Vagina (tissue), 2 donors: ENCODE measurements around the gene SPINK14.

Experiments used
- CTCF ChIP-seq, 3 experiments: fragments of 450-650 bp in 2 of 3; fragments of 200-600 bp in 1 of 3; sonication (generic) in 1 of 3; IDR thresholded peaks; one replicate each; pipeline ENCODE4 v1.5.1; 2017 to 2019; ENCODE audit warnings: antibody characterized with exemption in 3 of 3, mild to moderate bottlenecking in 2 of 3, moderate library complexity in 2 of 3
- POLR2A ChIP-seq, 2 donors: fragments of 450-650 bp; IDR thresholded peaks; one replicate each; pipeline ENCODE4 v1.6.1; 2017; ENCODE audit warnings: antibody characterized with exemption in 2 of 2, mild to moderate bottlenecking in 2 of 2, moderate library complexity in 2 of 2

DNA sequence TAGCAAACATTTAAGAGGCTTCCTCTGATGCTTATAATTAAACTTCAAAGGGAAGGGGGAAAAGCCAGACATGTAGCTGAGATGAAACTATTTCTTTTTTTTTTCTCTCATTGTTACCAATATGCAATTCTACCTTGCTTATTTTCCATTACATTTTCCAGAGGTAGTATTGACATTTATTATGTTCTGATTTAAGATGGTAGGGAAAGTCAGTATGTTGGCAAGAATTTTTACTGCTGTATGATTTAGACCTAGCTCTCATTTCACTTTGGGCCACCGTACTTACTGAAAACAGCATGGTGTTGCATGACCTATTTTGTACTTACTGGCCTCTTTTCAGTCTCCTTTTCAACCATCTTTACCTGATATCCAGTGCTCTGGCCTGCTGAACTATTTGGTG is 24.9 kb downstream of the SPINK14 start:
- TF ChIP-seq CTCF (IDR thresholded peaks at IDR 0.05), result no peak
- no peak for TF ChIP-seq POLR2A (IDR thresholded peaks at IDR 0.05)
